Measurements from ENCODE around the gene DTX3.

DNA sequence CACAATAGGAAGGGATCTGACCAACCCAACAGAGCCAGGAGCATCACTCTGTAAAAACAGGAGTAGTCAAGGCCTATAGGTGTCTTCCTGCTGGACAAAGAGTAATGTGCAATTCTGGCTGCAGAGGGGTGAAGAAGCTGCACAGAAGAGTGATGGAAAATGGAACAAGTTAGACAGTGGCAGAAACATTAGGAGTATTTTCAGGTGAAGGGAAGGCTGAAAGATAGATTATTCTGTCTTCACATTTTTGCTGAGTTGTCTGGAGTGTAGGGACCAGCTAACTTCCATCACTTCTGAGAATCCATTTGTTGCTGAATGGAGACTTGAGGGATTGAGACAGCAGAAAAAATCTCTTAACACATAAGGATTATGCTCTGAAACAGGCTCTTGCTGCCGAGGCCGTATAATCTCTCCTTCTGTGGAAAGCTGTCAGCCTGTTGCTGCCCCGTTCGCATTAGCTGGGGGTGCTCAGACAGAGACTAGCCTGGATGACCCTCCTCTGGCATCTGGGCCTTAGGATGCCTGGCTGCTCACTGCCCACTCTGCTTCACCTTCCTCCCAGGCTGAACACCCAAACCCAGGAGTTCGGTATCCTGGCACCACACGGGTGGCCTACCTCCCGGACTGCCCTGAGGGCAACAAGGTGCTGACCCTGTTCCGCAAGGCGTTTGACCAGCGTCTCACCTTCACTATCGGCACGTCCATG lies 3.5 kb downstream of the DTX3 start:
- TF ChIP-seq, protein P1, sequence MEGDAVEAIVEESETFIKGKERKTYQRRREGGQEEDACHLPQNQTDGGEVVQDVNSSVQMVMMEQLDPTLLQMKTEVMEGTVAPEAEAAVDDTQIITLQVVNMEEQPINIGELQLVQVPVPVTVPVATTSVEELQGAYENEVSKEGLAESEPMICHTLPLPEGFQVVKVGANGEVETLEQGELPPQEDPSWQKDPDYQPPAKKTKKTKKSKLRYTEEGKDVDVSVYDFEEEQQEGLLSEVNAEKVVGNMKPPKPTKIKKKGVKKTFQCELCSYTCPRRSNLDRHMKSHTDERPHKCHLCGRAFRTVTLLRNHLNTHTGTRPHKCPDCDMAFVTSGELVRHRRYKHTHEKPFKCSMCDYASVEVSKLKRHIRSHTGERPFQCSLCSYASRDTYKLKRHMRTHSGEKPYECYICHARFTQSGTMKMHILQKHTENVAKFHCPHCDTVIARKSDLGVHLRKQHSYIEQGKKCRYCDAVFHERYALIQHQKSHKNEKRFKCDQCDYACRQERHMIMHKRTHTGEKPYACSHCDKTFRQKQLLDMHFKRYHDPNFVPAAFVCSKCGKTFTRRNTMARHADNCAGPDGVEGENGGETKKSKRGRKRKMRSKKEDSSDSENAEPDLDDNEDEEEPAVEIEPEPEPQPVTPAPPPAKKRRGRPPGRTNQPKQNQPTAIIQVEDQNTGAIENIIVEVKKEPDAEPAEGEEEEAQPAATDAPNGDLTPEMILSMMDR (IDR thresholded peaks at IDR 0.05): no peak
- TF ChIP-seq EP300 (IDR thresholded peaks at IDR 0.05): no peak
- TF ChIP-seq POLR2A (IDR thresholded peaks at IDR 0.05): no peak

Measured in sigmoid colon (tissue), 4 donors.